Hepatocyte (in vitro differentiated cells): Measurements from ENCODE around the gene VPS8.

ENCODE experiments used
- EZH2phosphoT487 ChIP-seq: fragments of 200-600 bp; sonication (generic); IDR thresholded peaks from one replicate; pipeline ENCODE4 v1.6.1; 2018; ENCODE audit warnings: antibody characterized with exemption, mild to moderate bottlenecking, low read depth, moderate library complexity; ENCODE audit not compliant: unreplicated experiment, severe bottlenecking
- TF ChIP-seq, protein P1 (sequence below): fragments of 200-600 bp; sonication (generic); IDR thresholded peaks from 2 replicates; pipeline ENCODE4 v1.5.1; 2016; ENCODE audit warnings: antibody characterized with exemption, mild to moderate bottlenecking; ENCODE audit not compliant: poor library complexity

DNA sequence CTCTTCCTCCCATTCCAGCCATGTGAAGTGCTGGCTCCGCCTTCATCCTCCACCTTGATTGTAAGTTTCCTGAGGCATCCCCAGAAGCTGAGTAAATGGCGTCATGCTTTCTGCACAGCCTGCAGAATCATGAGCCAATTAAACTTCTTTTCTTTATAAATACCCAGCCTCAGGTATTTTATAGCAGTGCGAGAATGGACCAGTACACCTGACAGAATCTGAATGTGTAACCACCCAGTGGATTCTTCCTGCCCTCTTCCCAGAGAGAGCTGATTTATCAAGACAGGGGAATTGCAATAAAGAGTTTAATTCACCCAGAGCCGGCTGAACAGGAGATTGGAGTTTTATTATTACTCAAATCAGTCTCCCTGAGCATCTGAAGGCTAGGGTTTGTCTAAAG is 254.3 kb downstream of the VPS8 start:
- TF ChIP-seq, protein P1, sequence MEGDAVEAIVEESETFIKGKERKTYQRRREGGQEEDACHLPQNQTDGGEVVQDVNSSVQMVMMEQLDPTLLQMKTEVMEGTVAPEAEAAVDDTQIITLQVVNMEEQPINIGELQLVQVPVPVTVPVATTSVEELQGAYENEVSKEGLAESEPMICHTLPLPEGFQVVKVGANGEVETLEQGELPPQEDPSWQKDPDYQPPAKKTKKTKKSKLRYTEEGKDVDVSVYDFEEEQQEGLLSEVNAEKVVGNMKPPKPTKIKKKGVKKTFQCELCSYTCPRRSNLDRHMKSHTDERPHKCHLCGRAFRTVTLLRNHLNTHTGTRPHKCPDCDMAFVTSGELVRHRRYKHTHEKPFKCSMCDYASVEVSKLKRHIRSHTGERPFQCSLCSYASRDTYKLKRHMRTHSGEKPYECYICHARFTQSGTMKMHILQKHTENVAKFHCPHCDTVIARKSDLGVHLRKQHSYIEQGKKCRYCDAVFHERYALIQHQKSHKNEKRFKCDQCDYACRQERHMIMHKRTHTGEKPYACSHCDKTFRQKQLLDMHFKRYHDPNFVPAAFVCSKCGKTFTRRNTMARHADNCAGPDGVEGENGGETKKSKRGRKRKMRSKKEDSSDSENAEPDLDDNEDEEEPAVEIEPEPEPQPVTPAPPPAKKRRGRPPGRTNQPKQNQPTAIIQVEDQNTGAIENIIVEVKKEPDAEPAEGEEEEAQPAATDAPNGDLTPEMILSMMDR: no peak
- no peak for TF ChIP-seq EZH2phosphoT487
